GM12878 (cell line): ENCODE data around the gene SH3BGRL2. TPM values are rescaled to one million over a fixed set of nuclear protein-coding genes. Genes with fewer than 3 reads are reported as not detected.

Source experiments
- ATAC-seq: fragments of 200-7000 bp; cut with Tn5 transposase; 3 replicates; pipeline ENCODE4 v1.9.1; 2020; ENCODE audit warnings: mild to moderate bottlenecking, moderate library complexity
- BruUV-seq: library from RNA; stranded (reverse); fragments of 400-500 nt; replicated peaks from 2 replicates; lab custom pipeline; 2021; lab: Mats Ljungman, UMichigan
- CTCF ChIA-PET: fragments of 300-600 bp; sonication (Branson Sonifier 250); formaldehyde crosslinking; extraction: SDS; loops from one replicate; lab custom pipeline; 2021; ENCODE audit warnings: inconsistent platforms; lab: Yijun Ruan, JAX
- POLR2A ChIA-PET: fragments of 350-600 bp; formaldehyde crosslinking; extraction: SDS; loops from one replicate; lab custom pipeline; 2021; ENCODE audit warnings: inconsistent platforms; lab: Charles Lee
- RAD21 ChIA-PET: fragments of 300-600 bp; sonication (Branson Sonifier 250); formaldehyde crosslinking; loops from one replicate; lab custom pipeline; 2023; ENCODE audit warnings: antibody characterized with exemption; ENCODE audit not compliant: unreplicated experiment; lab: Charles Lee
- SMC1A ChIA-PET: fragments of 300-600 bp; sonication (Branson Sonifier 250); formaldehyde crosslinking; loops from one replicate; lab custom pipeline; 2023; ENCODE audit not compliant: unreplicated experiment, uncharacterized antibody; lab: Charles Lee
- DNase-seq: peaks from one replicate; pipeline ENCODE4 v3.0.0-alpha.2; 2011; ENCODE audit warnings: low read depth, low spot score
- FAIRE-seq: peaks from 3 replicates; lab custom pipeline; 2011; peaks lifted over from hg19 to GRCh38; lab: Jason Lieb, UNC
- H2AFZ ChIP-seq: 2 replicates; pipeline ENCODE4 v1.6.0; 2011; ENCODE audit warnings: low read depth, low read length, control low read depth; ENCODE audit not compliant: control insufficient read depth
- H3K27ac ChIP-seq: 2 replicates; pipeline ENCODE4 v1.5.1; 2011; ENCODE audit warnings: control low read depth; ENCODE audit not compliant: control insufficient read depth, insufficient read depth
- H3K27me3 ChIP-seq, 2 experiments: replicated peaks in 1 of 2; 2 replicates each; pipeline versions ENCODE4 v1.6.0 to v1.6.1; 2011; ENCODE audit warnings: low read length in 1 of 2; ENCODE audit not compliant: control insufficient read depth in 2 of 2, insufficient read depth in 2 of 2
- H3K36me3 ChIP-seq, 2 experiments: 2 replicates each; pipeline ENCODE4 v1.5.1; 2011; ENCODE audit warnings: low read length in 1 of 2; ENCODE audit not compliant: control insufficient read depth in 2 of 2, insufficient read depth in 2 of 2
- H3K4me1 ChIP-seq: 2 replicates; pipeline ENCODE4 v1.6.1; 2011; ENCODE audit warnings: mild to moderate bottlenecking, low read length, moderate library complexity, mixed read lengths; ENCODE audit not compliant: control insufficient read depth, insufficient read depth
- H3K4me2 ChIP-seq: 2 replicates; pipeline ENCODE4 v1.6.0; 2011; ENCODE audit warnings: control low read depth; ENCODE audit not compliant: control insufficient read depth, insufficient read depth
- H3K4me3 ChIP-seq: fragments of 200-600 bp; sonication (generic); 2 replicates; pipeline ENCODE4 v1.5.1; 2016
- H3K79me2 ChIP-seq: 2 replicates; pipeline ENCODE4 v1.6.0; 2011; ENCODE audit warnings: low read length; ENCODE audit not compliant: control insufficient read depth, insufficient read depth
- H3K9ac ChIP-seq: 2 replicates; pipeline ENCODE4 v1.8.0; 2011; ENCODE audit warnings: low read length, control low read depth, mixed read lengths; ENCODE audit not compliant: control insufficient read depth, insufficient read depth
- H3K9me3 ChIP-seq: replicated peaks from 3 replicates; pipeline ENCODE4 v1.5.1; 2011; ENCODE audit warnings: mild to moderate bottlenecking, low read length; ENCODE audit not compliant: control insufficient read depth, insufficient read depth
- H4K20me1 ChIP-seq: 2 replicates; pipeline ENCODE4 v1.6.0; 2011; ENCODE audit not compliant: control insufficient read depth, insufficient read depth
- DPF2 ChIP-seq: fragments of 450-650 bp; IDR thresholded peaks from 2 replicates; pipeline ENCODE4 v1.6.1; 2017; ENCODE audit warnings: mild to moderate bottlenecking
- ETV6 ChIP-seq, 2 experiments: fragments of 450-650 bp in 1 of 2; IDR thresholded peaks in 1 of 2; conservative IDR thresholded peaks in 1 of 2; 2 replicates each; pipeline ENCODE4 v1.6.1; 2014; ENCODE audit warnings: antibody characterized with exemption in 1 of 2, borderline replicate concordance in 1 of 2, low read depth in 1 of 2, mild to moderate bottlenecking in 1 of 2, moderate library complexity in 1 of 2
- GATAD2B ChIP-seq: fragments of 450-650 bp; conservative IDR thresholded peaks from 2 replicates; pipeline ENCODE4 v1.6.1; 2017; ENCODE audit warnings: low read depth, mild to moderate bottlenecking, moderate library complexity
- HDGF ChIP-seq: fragments of 450-650 bp; IDR thresholded peaks from 2 replicates; pipeline ENCODE4 v1.6.1; 2016; ENCODE audit warnings: antibody characterized with exemption
- KAT2A ChIP-seq: conservative IDR thresholded peaks from 2 replicates; pipeline ENCODE4 v1.6.1; 2011; ENCODE audit warnings: low read depth, low read length; ENCODE audit not compliant: control insufficient read depth
- SIN3A ChIP-seq: IDR thresholded peaks from 2 replicates; pipeline ENCODE4 v1.6.1; 2012; ENCODE audit warnings: low read depth, low read length, improper control_type of control experiment
- WGBS: methylation state at CpG from one replicate; pipeline ENCODE4 v1.1.6; 2016; ENCODE audit warnings: low lambda C conversion rate; ENCODE audit not compliant: insufficient replicate concordance, insufficient coverage; ENCODE audit errors: missing lambda C conversion rate; 5-methylcytosine and 5-hydroxymethylcytosine counted together
- in situ Hi-C: fragments of 300-500 bp; cut with MboI; formaldehyde crosslinking; loops from 9 replicates; pipeline ENCODE4 v1.14.3; 2018; ENCODE audit warnings: mixed read lengths
- intact Hi-C: fragments of 100-400 bp; cut with micrococcal nuclease; formaldehyde crosslinking; loops from one replicate; pipeline ENCODE4 v1.14.2; 2022; ENCODE audit not compliant: unreplicated experiment
- polyA plus RNA-seq, 11 experiments: library from polyadenylated mRNA; depleted of rRNA in 4 of 11; unstranded in 6 of 11; stranded (reverse) in 5 of 11; fragments of >200 nt; fragmentation: Nextera tagmentation in 4 of 11; fragmentation: Illumina TruSeq in 1 of 11; extraction: Ambion mirVana in 4 of 11; extraction: Trizol in 1 of 11; gene quantifications; 1 replicate in 1 of 11; 2 replicates in 10 of 11; pipeline versions ENCODE4 v1.2.1 to v1.2.3, GENCODE V29; 2011 to 2016; ENCODE audit warnings: inconsistent platforms in 2 of 11, missing spikeins in 2 of 11, low read depth in 1 of 11
- total RNA-seq, 4 experiments: library from RNA; depleted of rRNA in 3 of 4; stranded (reverse); fragments of >200 nt in 3 of 4; fragmentation: Illumina TruSeq in 1 of 4; extraction: Trizol in 1 of 4; gene quantifications; 2 replicates each; pipeline versions ENCODE4 v1.2.1 to v1.2.3, GENCODE V29; 2013 to 2021
- TF ChIP-seq, protein P1 (sequence below): fragments of 450-650 bp; IDR thresholded peaks from 2 replicates; pipeline ENCODE4 v1.6.1; 2016; ENCODE audit warnings: mild to moderate bottlenecking, moderate library complexity, borderline replicate concordance
- TF ChIP-seq, protein P2 (sequence below): IDR thresholded peaks from 2 replicates; pipeline ENCODE4 v1.6.1; 2012; ENCODE audit warnings: improper control_type of control experiment, low read depth, low read length; ENCODE audit not compliant: insufficient replicate concordance

The SH3BGRL2 gene
- total and polyA plus RNA-seq, 10 of the 15 experiments (the other 5 are each of a cell fraction or from before 2014, with no cell fraction given) = 0.03 to 0.37 (median 0.21) TPM

DNA sequence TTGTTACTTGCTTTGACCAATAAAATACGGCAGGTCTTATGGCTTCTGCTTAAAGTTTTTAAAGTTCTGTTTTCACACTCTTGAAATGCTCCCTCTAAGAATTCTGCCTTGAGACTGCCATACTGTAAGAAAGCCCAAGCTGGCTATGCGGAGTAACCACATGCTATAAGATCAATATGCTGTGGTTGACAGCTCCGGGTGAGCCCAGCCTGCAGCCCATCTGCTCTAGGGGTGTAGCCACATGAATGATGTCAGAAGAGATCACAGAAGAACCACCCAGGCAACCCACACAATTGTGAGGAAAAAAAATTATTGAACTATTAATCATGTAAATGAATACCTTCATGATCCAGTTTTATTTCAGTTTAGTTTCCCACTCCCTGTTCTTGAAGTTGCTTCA, 26.1 kb upstream of the SH3BGRL2 start:
- BruUV-seq = no TSS peak
- no peaks in the 10 kb centered on the region for H3K9me3 ChIP-seq
- WGBS = 78% methylated on average over 3 of the region's 3 CpGs
- no peak overlapping the region for H3K9ac ChIP-seq
- ChIA-PET RAD21 (no interaction called here), POLR2A (no interaction called here), CTCF (no interaction called here), SMC1A (no interaction called here)
- DNase-seq (no peak), FAIRE-seq (no peak), ATAC-seq (no peak)
- no peaks in the 10 kb centered on the region for H3K79me2 ChIP-seq
- H3K27ac ChIP-seq = no peak overlapping the region
- no peak overlapping the region for H2AFZ ChIP-seq
- H3K4me1 ChIP-seq = no peaks in the 10 kb centered on the region
- intact Hi-C loops (no loop called here), in situ Hi-C loops (no loop called here)
- no peak overlapping the region for H3K4me3 ChIP-seq
- H4K20me1 ChIP-seq = no peaks in the 10 kb centered on the region
- no peaks in the 10 kb centered on the region for H3K36me3 ChIP-seq
- no peak overlapping the region for H3K4me2 ChIP-seq
- TF ChIP-seq, protein P1, sequence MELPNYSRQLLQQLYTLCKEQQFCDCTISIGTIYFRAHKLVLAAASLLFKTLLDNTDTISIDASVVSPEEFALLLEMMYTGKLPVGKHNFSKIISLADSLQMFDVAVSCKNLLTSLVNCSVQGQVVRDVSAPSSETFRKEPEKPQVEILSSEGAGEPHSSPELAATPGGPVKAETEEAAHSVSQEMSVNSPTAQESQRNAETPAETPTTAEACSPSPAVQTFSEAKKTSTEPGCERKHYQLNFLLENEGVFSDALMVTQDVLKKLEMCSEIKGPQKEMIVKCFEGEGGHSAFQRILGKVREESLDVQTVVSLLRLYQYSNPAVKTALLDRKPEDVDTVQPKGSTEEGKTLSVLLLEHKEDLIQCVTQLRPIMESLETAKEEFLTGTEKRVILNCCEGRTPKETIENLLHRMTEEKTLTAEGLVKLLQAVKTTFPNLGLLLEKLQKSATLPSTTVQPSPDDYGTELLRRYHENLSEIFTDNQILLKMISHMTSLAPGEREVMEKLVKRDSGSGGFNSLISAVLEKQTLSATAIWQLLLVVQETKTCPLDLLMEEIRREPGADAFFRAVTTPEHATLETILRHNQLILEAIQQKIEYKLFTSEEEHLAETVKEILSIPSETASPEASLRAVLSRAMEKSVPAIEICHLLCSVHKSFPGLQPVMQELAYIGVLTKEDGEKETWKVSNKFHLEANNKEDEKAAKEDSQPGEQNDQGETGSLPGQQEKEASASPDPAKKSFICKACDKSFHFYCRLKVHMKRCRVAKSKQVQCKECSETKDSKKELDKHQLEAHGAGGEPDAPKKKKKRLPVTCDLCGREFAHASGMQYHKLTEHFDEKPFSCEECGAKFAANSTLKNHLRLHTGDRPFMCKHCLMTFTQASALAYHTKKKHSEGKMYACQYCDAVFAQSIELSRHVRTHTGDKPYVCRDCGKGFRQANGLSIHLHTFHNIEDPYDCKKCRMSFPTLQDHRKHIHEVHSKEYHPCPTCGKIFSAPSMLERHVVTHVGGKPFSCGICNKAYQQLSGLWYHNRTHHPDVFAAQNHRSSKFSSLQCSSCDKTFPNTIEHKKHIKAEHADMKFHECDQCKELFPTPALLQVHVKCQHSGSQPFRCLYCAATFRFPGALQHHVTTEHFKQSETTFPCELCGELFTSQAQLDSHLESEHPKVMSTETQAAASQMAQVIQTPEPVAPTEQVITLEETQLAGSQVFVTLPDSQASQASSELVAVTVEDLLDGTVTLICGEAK = no peak
- TF ChIP-seq KAT2A (no peak), DPF2 (no peak), ETV6 (conservative IDR thresholded peaks at IDR 0.05 in 1 of 2, IDR thresholded peaks at IDR 0.05 in 1 of 2; ENCODE audit: borderline replicate concordance in 1 of 2, low read depth in 1 of 2) (no peak), GATAD2B (no peak), HDGF (no peak), SIN3A (no peak)
- TF ChIP-seq, protein P2, sequence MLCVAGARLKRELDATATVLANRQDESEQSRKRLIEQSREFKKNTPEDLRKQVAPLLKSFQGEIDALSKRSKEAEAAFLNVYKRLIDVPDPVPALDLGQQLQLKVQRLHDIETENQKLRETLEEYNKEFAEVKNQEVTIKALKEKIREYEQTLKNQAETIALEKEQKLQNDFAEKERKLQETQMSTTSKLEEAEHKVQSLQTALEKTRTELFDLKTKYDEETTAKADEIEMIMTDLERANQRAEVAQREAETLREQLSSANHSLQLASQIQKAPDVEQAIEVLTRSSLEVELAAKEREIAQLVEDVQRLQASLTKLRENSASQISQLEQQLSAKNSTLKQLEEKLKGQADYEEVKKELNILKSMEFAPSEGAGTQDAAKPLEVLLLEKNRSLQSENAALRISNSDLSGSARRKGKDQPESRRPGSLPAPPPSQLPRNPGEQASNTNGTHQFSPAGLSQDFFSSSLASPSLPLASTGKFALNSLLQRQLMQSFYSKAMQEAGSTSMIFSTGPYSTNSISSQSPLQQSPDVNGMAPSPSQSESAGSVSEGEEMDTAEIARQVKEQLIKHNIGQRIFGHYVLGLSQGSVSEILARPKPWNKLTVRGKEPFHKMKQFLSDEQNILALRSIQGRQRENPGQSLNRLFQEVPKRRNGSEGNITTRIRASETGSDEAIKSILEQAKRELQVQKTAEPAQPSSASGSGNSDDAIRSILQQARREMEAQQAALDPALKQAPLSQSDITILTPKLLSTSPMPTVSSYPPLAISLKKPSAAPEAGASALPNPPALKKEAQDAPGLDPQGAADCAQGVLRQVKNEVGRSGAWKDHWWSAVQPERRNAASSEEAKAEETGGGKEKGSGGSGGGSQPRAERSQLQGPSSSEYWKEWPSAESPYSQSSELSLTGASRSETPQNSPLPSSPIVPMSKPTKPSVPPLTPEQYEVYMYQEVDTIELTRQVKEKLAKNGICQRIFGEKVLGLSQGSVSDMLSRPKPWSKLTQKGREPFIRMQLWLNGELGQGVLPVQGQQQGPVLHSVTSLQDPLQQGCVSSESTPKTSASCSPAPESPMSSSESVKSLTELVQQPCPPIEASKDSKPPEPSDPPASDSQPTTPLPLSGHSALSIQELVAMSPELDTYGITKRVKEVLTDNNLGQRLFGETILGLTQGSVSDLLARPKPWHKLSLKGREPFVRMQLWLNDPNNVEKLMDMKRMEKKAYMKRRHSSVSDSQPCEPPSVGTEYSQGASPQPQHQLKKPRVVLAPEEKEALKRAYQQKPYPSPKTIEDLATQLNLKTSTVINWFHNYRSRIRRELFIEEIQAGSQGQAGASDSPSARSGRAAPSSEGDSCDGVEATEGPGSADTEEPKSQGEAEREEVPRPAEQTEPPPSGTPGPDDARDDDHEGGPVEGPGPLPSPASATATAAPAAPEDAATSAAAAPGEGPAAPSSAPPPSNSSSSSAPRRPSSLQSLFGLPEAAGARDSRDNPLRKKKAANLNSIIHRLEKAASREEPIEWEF = no peak
- H3K27me3 ChIP-seq = no peaks in the 10 kb centered on the region; a peak in 1 of 4 replicates
